Measurements from ENCODE around the gene MGMT.

Gene MGMT

DNA sequence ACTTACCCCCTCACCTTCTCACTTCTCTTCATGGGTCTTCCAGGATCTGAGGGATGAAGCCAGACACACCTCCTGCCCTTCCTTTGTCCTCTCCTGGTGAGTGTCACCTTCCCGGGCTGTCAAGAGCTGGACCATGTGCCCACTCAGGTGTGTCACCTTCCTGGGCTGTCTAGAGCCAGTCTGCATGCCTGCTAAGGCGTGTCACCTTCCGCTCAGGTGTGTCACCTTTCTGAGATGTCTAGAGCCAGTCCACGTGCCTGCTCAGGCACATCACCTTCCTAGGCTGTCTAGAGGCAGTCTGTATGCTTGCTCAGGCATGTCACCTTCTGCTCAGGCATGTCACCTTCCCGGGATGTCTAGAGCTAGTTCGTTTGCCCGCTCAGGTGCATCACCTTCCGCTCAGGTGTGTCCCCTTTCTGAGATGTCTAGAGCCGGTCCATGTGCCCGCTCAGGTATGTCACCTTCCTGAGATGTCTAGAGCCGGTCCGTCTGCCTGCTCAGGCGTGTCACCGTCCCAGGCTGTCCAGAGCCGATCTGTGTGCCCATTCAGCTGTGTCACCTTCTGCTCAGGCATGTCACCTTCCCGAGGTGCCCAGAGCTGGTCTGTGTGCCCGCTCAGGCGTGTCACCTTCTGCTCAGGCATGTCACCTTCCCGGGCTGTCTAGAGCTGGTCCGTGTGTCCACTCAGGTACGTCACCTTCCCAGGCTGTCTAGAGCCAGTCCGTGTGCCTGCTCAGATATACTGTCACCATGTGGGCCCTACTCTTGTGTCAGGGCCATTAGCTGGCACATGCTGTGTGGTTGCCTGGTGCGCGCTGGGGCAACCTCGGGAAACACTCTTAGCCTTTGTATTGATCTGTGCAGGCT is 251.7 kb downstream of the MGMT start:
- DNase-seq: no peak

DNA sequence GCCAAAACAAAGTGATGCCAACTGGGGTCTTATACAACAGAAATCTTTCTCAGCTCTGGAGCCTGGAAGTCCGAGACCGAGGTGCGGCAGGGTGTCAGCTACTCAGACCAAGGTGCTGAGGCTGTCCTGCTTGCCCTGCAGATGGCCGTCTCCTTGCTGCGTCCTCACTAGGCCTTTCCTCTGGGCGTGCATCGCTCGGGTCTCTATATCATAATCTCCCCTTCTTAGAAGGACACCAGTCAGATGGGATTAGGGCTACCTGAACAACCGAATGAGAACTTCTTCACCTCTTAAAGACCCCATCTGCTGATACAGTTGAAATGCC is 252.3 kb downstream of the MGMT start:
- DNase-seq: no peak

DNA sequence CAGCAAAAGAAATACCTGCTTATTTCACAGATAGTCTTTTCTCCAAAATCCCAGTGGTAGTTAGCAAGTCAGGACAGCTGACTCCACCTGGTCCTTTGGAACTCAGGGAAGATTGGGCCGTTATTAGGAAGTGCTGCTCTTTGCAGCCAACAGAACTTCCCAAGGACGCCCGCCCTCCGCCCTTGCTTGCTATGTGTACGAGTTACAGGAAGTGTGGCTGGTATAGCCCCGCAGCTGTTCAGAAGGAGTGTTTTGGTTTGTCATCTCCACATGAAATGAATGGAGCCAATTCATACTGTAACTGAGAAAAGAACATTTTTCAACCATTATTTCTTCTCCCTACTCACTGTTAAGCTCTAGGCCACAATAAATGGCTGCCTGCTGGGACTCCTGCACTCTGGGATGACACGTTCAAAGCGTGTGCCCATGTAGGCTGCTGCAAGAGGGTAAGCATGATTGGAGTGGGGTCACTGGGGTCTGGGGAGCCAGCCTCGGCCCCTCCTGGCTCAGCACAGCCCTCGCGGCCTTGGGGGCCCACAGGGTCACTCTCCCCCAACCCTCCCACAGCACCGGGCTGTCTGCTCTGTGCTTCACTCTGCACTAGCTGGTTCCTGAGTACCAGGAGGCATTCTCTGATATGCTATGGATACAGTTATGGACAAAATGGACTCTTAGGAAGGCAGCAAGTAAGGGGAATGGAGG is 253.0 kb downstream of the MGMT start:
- no peak for DNase-seq

DNA sequence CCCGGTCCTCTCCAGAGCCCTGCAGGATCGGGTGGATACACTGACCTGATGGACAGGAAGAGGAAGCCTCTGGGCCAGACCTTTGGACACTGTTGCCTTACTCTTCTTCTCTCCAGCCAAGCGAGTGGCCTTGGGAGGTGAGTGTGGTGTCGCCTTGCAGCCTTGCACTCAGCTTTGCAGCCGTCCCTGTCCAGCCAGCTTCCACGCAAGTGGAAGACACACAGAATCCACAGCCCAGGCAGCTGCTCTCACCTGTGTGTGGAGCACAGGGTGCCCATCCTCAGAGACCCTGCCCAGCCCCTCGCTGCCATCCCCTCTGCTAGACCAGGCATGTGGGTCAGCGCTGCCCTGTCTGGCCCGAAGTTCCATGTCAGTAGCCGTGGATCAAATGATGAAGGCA is 258.0 kb downstream of the MGMT start:
- DNase-seq: no peak

DNA sequence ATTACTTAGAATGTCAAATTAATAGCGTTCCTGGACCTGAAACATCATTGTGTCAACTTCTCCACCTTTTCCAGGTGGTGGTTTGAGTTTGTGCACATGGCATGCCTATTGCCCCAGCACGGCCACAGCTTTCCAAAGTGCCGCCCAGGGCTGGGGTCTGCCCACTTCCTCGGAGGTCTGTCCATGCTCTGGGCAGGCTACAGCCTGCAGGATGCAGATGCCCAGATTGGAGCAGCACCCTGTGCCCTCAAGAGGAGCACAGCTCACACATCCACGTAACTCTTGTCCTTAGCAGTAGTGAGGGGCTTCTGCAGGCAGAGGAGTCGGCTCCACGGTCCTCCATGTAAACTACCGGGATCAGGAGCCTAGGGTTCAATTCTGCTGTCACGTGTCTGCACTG is 258.4 kb downstream of the MGMT start:
- DNase-seq: no peak

DNA sequence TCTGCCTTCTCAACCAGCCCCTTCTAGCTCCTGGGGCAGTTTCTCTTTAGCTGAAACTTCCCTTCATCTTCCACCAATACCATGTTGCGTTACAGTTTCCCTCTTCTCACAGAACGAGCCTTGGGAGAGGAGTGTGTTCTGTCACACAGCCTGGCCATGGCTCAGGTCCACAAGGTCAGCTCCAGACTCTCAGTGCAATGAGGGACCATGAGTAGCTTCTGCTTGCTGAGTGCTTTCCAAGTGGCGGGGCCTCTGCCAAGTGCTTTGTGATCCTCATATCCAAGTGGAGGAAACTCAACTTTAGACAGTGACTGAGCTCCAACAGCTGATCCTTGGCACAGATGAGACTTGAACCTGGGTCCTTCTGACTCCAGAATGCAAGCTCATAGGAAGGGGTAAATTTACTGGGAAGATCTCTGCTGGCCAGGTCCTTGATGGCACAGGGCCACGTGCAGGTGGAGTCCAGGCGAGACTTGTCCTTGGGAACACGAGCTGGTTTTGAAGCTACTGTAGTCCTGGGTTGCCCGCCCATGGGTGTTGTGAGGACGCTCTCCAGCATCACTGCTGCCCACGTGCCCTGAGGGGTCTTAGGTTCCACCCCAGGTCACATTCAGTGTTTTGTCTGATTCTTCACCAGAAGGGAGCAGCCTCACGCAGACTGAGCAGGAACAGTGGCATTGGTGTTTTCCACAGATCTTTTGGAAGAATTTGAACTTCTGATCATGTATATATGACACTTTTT is 259.0 kb downstream of the MGMT start:
- no peak for DNase-seq

DNA sequence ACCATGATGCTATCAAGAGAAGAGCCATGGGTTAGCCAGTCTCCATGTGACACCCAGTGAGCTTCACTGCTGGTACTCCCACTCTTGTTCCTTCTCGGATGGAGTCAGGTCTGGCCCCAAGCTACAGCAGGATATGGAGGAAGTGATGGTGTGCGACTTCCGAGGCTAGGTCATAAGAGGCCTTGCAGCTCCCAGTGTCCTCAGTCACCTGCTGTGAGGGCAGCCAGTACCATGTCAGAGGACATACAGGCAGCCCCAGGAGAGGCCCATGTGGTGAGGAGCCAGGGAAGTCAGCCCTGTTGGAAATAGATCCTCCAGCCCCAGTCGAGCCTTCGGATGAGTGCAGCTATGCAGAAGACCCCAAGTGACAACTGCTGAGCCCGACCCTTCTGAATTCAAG is 260.0 kb downstream of the MGMT start:
- no peak for DNase-seq

DNA sequence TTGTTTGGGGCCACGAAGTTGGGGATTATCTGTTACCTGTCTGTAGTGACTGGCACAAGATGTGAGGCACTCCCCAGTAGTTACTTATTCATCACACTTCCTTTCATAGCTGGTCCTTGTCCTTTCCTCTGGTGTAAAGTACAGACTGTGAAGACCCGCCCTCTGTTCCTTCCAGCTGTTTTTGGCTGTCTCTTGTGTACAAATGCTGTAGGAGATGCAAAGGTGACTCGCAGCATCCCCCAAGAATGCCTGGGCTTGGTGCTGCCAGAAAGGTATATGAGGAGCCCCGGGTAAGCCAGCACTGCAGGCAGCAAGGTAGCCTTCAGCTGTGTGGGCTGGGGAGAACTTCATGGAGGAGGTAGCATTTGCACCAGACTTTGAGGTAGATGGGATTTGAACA is 260.5 kb downstream of the MGMT start:
- no peak for DNase-seq

DNA sequence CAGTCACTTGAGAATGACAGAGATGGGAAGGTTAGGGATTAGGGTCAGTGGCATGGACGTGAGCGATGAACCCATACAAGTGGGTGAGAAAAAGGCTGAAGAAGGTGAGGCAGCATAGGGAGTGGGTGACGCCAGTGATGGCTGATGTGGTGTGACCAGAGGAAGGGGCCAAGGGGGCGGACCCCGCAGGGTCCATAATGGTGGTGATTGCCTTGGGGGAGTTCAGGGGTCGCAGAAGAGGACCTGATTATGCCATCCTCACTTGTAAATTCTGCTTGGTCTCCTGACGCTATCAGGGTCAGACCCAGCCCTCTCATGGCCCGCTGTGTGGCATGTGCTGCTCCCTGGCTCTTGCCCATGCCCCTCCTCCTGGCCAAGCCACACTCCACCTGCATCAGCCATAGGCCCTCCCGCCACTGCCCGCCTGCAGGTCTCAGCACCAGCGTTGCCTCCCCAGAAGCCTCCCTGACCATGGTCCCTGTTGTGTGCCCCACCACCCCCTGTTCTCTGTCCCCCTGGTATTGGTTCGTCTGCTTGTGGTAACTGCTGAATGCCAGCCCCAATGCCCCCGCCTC is 261.3 kb downstream of the MGMT start:
- DNase-seq: no peak

DNA sequence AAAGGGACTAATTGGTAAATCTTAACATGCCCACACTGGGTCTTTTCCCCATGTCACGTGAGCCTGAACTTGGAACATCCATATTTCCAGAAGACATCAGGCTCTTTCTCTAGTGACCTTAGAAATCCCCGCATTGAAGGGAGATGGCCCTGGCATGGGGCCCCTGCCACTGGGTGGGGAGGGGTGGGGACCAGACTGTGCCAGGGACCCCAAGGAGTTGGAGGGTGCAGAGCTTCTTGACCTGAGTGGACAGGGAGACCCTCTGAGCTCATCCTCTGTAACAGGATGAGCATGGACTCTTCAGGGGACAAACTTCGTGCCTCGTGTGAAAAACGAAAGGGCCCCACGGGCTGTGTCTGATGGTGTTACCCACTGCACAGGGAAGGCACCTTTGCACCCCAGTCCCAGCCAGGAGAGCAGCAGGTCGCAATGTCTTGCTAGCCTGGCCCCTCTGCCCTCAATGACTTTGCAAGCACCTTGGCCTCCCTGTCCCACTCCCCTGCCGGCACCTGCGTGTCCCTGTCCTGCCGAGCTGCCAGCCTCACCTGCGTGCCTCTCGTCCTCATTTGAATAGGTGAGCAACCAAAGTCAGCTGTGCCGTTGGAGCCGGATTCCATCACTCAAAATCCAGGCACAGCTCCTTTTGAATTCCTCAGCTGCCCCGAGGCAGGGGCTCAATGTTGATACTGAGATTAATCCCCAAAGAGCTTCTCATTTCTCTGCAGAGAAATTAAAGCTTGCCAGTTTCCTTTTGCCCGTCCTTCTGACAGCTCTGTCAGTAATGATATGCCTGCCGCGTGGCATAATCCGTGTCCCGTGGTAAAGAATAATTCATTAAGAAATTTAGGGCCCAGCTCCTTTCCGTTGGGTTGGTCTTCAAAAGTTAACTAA is 262.1 kb downstream of the MGMT start:
- no peak for DNase-seq

DNA sequence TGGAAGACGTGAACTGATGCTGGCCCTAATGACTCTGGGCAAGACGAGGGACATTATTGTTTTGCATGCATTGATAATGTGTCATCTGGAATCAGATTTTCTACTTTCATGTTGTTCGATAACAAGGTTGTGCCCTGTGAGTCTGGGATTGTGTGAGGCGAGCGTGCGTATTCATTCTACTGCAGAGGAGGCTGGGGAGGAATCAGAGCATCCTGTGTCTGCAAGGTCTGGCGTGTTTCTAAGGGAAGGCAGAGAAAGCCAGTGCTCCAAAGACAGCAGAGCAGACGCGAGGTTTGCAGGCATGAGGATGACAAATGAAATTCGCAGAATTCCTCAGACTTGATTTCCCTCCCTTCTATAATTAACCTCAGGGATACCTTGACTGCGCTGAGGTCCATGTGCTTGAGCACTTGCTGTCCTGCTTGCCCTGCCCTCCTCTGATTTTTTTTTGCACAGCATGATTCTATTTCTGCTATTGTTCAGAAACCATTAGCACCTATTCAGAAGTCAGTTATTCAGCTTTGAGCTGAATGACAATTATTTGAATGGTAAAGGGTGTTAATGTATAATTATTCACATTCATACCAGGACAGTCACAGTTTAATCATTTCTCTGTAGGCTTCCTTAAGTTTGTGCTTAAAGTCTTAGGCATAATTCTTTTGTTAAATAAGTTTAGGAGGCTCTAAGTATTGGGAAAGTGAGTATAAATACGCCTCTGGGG is 263.4 kb downstream of the MGMT start:
- DNase-seq: no peak

DNA sequence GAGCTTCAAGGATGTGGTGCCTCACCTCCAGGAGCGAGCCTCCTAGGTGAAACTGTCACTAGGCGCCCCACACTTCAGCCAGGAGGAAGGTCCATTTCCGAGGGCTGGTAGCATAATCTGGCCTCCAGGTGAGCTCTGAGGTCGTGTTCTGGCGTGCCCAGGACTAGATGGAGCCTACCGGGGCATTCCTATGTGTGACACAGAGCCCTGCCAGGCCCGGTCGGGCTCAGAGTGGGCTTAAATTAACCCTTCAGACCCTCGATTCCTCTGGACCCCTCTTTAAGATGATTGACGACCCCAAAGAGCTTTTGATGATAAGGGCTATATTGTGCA is 263.9 kb downstream of the MGMT start:
- no peak for DNase-seq

DNA sequence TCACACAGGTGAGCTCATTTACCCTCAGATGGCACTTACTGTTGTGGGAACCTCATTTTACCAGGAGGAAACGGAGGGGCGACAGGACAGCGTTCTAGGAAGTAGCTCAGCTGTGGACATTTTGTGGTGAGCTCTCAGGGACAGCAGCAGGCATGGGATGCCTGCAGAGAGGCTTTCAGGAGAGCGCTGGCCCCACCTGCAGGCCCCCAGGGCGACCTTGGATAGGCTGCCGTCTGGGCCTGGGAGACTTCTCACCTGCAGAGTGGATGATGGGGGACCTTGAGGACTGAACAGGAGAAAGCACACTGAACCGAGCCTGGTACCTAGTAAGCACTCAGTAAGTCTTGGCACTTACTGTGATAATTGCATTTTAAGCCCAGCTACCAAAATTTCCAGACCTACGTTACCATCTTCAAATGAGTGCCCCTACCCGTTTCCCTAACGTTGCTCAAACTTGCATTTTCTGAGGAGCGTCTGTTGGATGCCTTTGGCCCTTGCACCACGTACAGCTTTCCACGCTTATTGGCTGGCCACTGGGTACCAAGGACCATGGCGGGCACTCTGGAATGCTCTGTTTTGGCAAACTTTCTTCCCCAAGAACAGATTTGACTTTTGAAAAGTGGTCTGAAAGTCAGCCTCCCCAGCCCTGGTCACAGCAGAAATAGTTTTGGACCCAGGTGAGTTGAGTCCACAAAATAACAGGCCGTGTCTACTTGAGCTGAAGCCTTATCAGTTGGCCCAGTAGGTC is 273.7 kb downstream of the MGMT start:
- DNase-seq: no peak

DNA sequence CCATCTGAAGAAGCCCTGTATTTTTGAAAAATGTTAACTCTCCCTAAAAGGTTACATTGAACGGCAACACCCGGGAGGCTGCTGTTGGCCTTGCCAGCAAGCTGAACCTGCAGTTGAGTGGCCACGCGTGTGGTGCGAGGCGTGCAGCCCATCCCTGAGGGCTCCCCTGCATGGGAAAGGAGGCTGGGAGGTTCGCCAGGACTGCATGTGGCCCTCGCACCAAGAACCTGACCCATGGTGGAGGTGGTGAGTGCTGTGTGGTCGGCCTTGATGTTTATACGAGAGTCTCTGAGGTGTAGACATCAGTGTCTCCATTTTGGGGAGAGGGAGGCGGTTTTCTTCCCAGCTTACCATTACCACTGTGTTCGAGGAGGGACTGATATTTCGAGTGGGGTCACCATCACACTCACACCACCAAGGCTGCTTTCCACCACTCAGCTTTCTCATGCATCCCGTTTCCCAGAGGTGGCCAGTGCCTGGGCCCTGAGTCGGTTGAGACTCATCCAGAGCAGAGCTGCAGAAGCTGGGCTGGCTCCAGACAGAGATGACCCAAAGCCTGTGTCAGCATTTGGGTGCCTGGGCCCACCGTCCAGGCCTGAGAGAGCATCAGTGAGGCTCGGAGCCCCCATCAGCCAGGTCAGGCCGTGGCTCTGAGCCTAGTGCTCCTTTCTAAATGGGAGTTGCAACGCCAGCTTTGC is 274.4 kb downstream of the MGMT start:
- no peak for DNase-seq

DNA sequence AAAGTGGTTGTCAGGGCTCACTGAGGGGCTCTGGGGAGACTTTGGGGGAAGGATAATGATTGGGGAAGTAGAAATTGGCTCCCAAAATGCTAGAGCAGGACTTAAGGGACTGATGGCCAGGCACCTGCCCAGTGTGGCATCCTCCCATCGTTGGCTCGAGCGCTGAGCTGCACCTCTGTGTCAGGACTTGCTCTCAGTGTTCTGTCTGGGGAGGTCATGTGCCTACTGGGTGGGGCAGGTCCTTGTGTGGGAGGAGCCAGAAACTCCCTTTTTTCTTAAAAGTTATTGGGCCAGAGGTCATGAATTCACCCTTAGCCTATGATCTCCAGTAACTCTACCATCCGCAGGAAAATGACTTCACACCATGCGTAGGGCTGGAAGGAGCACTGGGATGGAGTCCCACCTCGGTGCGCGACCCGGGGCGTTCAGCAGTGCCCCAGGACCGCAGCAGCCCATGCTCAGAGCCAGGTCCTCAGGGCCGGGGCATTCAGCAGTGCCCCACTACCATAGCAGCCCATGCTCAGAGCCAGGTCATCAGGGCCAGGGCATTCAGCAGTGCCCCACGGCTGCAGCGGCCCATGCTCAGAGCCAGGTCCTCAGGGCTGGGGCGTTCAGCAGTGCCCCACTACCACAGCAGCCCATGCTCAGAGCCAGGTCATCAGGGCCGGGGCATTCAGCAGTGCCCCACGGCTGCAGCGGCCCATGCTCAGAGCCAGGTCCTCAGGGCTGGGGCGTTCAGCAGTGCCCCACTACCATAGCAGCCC is 275.1 kb downstream of the MGMT start:
- DNase-seq: no peak

DNA sequence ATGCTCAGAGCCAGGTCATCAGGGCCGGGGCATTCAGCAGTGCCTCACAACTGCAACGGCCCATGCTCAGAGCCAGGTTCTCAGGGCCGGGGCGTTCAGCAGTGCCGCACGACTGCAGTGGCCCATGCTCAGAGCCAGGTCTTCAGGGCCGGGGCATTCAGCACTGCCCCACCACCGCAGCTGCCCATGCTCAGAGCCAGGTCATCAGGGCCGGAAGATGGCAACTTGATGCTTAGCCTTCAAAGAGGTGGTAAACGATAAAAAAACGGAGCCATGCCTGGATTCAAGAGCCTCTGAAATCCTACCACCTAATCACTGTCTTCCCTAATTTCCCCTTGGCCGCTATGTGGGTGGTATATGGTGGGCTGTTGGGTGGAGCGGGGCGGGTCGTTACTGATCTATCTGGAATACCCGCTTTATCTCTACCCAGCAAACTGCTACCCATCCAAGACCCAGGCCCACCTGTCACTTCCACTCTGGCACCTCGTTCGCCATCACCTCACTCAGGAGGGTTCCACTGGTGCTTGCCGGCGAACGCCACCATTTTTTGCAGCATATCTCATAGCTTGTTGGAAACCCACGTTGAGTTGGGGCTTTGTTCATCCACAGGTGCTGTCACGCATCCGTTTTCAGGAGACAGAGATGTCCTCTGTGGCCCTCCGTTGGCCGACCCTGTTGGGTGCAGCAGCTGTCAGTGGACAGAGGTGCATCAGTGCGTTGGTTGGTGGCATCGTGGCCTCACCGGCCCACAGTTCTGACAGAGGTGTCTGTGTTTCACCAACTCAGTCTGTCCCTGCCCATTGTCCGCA is 275.9 kb downstream of the MGMT start:
- DNase-seq: no peak

DNA sequence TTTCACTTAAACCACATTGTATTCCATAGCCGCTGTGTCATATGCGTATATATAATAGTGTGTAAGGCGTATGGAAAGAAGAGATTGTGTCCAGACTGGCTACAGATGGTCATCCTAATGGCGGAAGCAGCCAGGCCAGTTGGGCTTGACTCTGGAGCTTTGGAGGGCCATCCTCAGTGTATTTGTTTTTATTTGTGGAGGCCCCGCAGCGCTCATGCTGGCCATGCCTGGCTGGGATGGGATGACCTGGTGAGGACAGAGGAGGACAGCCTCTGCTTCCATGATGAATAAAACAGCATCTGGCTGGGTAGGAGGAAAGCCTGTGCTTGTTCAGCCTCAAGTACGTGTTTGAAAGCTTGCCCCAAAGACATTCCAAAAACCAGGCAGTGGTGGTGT is 276.7 kb downstream of the MGMT start:
- DNase-seq: no peak

DNA sequence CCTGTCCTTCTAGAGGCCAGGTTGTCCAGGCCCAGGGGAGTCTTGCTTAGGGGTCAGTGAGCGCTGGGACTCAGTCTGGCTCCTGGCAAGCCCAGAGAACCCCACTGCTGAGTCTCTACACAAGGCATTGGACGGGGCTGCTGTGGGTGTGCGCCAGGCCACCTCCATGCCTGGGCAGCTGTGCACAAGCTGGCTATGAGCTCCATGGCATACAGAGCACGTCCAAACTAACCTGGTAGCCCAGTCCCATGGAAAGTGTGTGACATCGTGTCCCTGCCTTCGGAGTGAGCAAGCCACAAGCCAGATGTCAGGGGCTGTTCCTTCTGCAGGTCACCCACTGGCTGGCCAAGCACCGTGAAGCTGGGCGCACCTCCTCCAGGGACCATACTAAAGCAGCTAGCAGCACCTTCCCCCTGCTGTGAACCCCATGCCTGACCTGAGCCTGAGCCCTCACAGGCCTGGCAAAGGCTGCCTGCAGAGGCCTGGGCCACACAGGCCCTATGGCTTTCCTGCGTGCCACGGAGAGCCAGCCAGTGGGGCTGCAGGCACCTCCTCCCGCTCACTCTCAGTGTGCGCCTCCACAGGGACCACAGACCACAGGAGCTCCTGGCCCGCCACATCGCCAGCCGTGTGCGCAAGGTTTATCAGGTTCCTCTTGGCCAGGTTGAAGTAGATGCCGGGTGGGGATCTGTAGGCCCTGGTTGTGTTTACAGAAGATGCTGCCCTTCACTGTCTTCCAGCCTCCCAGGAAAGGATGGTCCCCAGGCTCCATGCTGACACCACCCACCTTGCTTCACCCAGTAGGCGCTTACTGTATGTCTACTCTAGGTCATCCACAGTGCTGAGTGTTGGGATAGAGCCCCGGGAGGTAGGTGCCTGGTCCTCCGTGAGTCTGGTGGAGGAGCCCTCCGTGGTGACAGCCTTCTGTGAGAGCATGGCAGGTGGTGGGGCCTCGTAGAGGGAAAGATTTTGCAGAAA is 277.4 kb downstream of the MGMT start:
- no peak for DNase-seq

Data from stimulated activated CD4-positive, alpha-beta T cell treated with anti-CD3 and anti-CD28 coated beads, Interleukin-15, amount 100 ng/mL, for 24 hours (primary cell).